GM12878 (cell line): ENCODE data around the gene CFAP299. TPM values are rescaled to one million over a fixed set of nuclear protein-coding genes. Genes with fewer than 3 reads are reported as not detected.

ENCODE experiments used
- ATAC-seq: fragments of 200-7000 bp; cut with Tn5 transposase; 3 replicates; pipeline ENCODE4 v1.9.1; 2020; ENCODE audit warnings: mild to moderate bottlenecking, moderate library complexity
- BruUV-seq: library from RNA; stranded (reverse); fragments of 400-500 nt; replicated peaks from 2 replicates; lab custom pipeline; 2021; lab: Mats Ljungman, UMichigan
- CTCF ChIA-PET: fragments of 300-600 bp; sonication (Branson Sonifier 250); formaldehyde crosslinking; extraction: SDS; loops from one replicate; lab custom pipeline; 2021; ENCODE audit warnings: inconsistent platforms; lab: Yijun Ruan, JAX
- POLR2A ChIA-PET: fragments of 350-600 bp; formaldehyde crosslinking; extraction: SDS; loops from one replicate; lab custom pipeline; 2021; ENCODE audit warnings: inconsistent platforms; lab: Charles Lee
- RAD21 ChIA-PET: fragments of 300-600 bp; sonication (Branson Sonifier 250); formaldehyde crosslinking; loops from one replicate; lab custom pipeline; 2023; ENCODE audit warnings: antibody characterized with exemption; ENCODE audit not compliant: unreplicated experiment; lab: Charles Lee
- SMC1A ChIA-PET: fragments of 300-600 bp; sonication (Branson Sonifier 250); formaldehyde crosslinking; loops from one replicate; lab custom pipeline; 2023; ENCODE audit not compliant: unreplicated experiment, uncharacterized antibody; lab: Charles Lee
- DNase-seq: peaks from one replicate; pipeline ENCODE4 v3.0.0-alpha.2; 2011; ENCODE audit warnings: low read depth, low spot score
- FAIRE-seq: peaks from 3 replicates; lab custom pipeline; 2011; peaks lifted over from hg19 to GRCh38; lab: Jason Lieb, UNC
- H2AFZ ChIP-seq: 2 replicates; pipeline ENCODE4 v1.6.0; 2011; ENCODE audit warnings: low read depth, low read length, control low read depth; ENCODE audit not compliant: control insufficient read depth
- H3K27ac ChIP-seq: 2 replicates; pipeline ENCODE4 v1.5.1; 2011; ENCODE audit warnings: control low read depth; ENCODE audit not compliant: control insufficient read depth, insufficient read depth
- H3K27me3 ChIP-seq, 2 experiments: replicated peaks in 1 of 2; 2 replicates each; pipeline versions ENCODE4 v1.6.0 to v1.6.1; 2011; ENCODE audit warnings: low read length in 1 of 2; ENCODE audit not compliant: control insufficient read depth in 2 of 2, insufficient read depth in 2 of 2
- H3K36me3 ChIP-seq, 2 experiments: 2 replicates each; pipeline ENCODE4 v1.5.1; 2011; ENCODE audit warnings: low read length in 1 of 2; ENCODE audit not compliant: control insufficient read depth in 2 of 2, insufficient read depth in 2 of 2
- H3K4me1 ChIP-seq: 2 replicates; pipeline ENCODE4 v1.6.1; 2011; ENCODE audit warnings: mild to moderate bottlenecking, low read length, moderate library complexity, mixed read lengths; ENCODE audit not compliant: control insufficient read depth, insufficient read depth
- H3K4me2 ChIP-seq: 2 replicates; pipeline ENCODE4 v1.6.0; 2011; ENCODE audit warnings: control low read depth; ENCODE audit not compliant: control insufficient read depth, insufficient read depth
- H3K4me3 ChIP-seq: fragments of 200-600 bp; sonication (generic); 2 replicates; pipeline ENCODE4 v1.5.1; 2016
- H3K79me2 ChIP-seq: 2 replicates; pipeline ENCODE4 v1.6.0; 2011; ENCODE audit warnings: low read length; ENCODE audit not compliant: control insufficient read depth, insufficient read depth
- H3K9ac ChIP-seq: 2 replicates; pipeline ENCODE4 v1.8.0; 2011; ENCODE audit warnings: low read length, control low read depth, mixed read lengths; ENCODE audit not compliant: control insufficient read depth, insufficient read depth
- H3K9me3 ChIP-seq: replicated peaks from 3 replicates; pipeline ENCODE4 v1.5.1; 2011; ENCODE audit warnings: mild to moderate bottlenecking, low read length; ENCODE audit not compliant: control insufficient read depth, insufficient read depth
- H4K20me1 ChIP-seq: 2 replicates; pipeline ENCODE4 v1.6.0; 2011; ENCODE audit not compliant: control insufficient read depth, insufficient read depth
- ATF7 ChIP-seq: fragments of 450-650 bp; IDR thresholded peaks from 2 replicates; pipeline ENCODE4 v1.6.1; 2016; ENCODE audit warnings: low read depth, mild to moderate bottlenecking
- E4F1 ChIP-seq: fragments of 450-650 bp; IDR thresholded peaks from 2 replicates; pipeline ENCODE4 v1.6.1; 2018; ENCODE audit warnings: borderline replicate concordance, mild to moderate bottlenecking; ENCODE audit not compliant: partially characterized antibody
- LARP7 ChIP-seq: fragments of 450-650 bp; IDR thresholded peaks from 2 replicates; pipeline ENCODE4 v1.6.1; 2017; ENCODE audit warnings: mild to moderate bottlenecking
- MTA3 ChIP-seq: IDR thresholded peaks from 2 replicates; pipeline ENCODE4 v1.6.1; 2012; ENCODE audit warnings: low read length, inconsistent platforms, borderline replicate concordance
- SREBF2 ChIP-seq: IDR thresholded peaks from 2 replicates; pipeline ENCODE4 v1.6.1; 2012; ENCODE audit warnings: mild to moderate bottlenecking, low read length
- WGBS: methylation state at CpG from one replicate; pipeline ENCODE4 v1.1.6; 2016; ENCODE audit warnings: low lambda C conversion rate; ENCODE audit not compliant: insufficient replicate concordance, insufficient coverage; ENCODE audit errors: missing lambda C conversion rate; 5-methylcytosine and 5-hydroxymethylcytosine counted together
- in situ Hi-C: fragments of 300-500 bp; cut with MboI; formaldehyde crosslinking; loops from 9 replicates; pipeline ENCODE4 v1.14.3; 2018; ENCODE audit warnings: mixed read lengths
- intact Hi-C: fragments of 100-400 bp; cut with micrococcal nuclease; formaldehyde crosslinking; loops from one replicate; pipeline ENCODE4 v1.14.2; 2022; ENCODE audit not compliant: unreplicated experiment
- polyA plus RNA-seq, 11 experiments: library from polyadenylated mRNA; depleted of rRNA in 4 of 11; unstranded in 6 of 11; stranded (reverse) in 5 of 11; fragments of >200 nt; fragmentation: Nextera tagmentation in 4 of 11; fragmentation: Illumina TruSeq in 1 of 11; extraction: Ambion mirVana in 4 of 11; extraction: Trizol in 1 of 11; gene quantifications; 1 replicate in 1 of 11; 2 replicates in 10 of 11; pipeline versions ENCODE4 v1.2.1 to v1.2.3, GENCODE V29; 2011 to 2016; ENCODE audit warnings: inconsistent platforms in 2 of 11, missing spikeins in 2 of 11, low read depth in 1 of 11
- total RNA-seq, 4 experiments: library from RNA; depleted of rRNA in 3 of 4; stranded (reverse); fragments of >200 nt in 3 of 4; fragmentation: Illumina TruSeq in 1 of 4; extraction: Trizol in 1 of 4; gene quantifications; 2 replicates each; pipeline versions ENCODE4 v1.2.1 to v1.2.3, GENCODE V29; 2013 to 2021

Gene CFAP299
- total and polyA plus RNA-seq, 10 of the 15 experiments (the other 5 are each of a cell fraction or from before 2014, with no cell fraction given), result 0.06 to 0.34 TPM; not detected in 8

- intact Hi-C loops (no loop called here), in situ Hi-C loops (no loop called here)
- RAD21 ChIA-PET, result interaction anchor here (1.0 kb wide), 1 partner anchor 14 kb away, joined by 4 read pairs; no protein-coding TSS in a partner anchor
- ATAC-seq (no peak), FAIRE-seq (no peak), DNase-seq (no peak)
- TF ChIP-seq SREBF2, result no peak
- no peak for TF ChIP-seq MTA3
- no peak for TF ChIP-seq E4F1
- TF ChIP-seq LARP7, result no peak
- TF ChIP-seq ATF7, result no peak
- no peak overlapping the region for H3K9ac ChIP-seq
- H3K79me2 ChIP-seq, result no peaks in the 10 kb centered on the region
- no peaks in the 10 kb centered on the region for H4K20me1 ChIP-seq
- H3K36me3 ChIP-seq, result no peaks in the 10 kb centered on the region
- CTCF ChIA-PET, result interaction anchor here (1.1 to 1.4 kb wide), 4 partner anchors 9 to 309 kb away, joined by 3 to 4 read pairs (median 3); no protein-coding TSS in a partner anchor
- no peak overlapping the region for H3K4me2 ChIP-seq
- H3K27ac ChIP-seq, result no peak overlapping the region
- no peak overlapping the region for H3K4me3 ChIP-seq
- SMC1A ChIA-PET, result interaction anchor here (1.0 to 1.9 kb wide), 6 partner anchors 7 to 77 kb away, joined by 4 to 18 read pairs (median 5); no protein-coding TSS in a partner anchor
- no peak overlapping the region for H2AFZ ChIP-seq
- no peaks in the 10 kb centered on the region for H3K27me3 ChIP-seq
- POLR2A ChIA-PET, result no interaction called here
- no peaks in the 10 kb centered on the region for H3K9me3 ChIP-seq
- 84% methylated on average over 3 of the region's 3 CpGs for WGBS
- BruUV-seq, result no TSS peak
- H3K4me1 ChIP-seq, result no peaks in the 10 kb centered on the region
These were observed 591.9 kb downstream of the CFAP299 start for GRCh38 chr4:80927420-80927819.
